NCI-H774 (cell line): ENCODE measurements around the gene RNF31.
A peak's percentile ranks its signal among the peaks of the same experiment; 100 is the strongest.

ENCODE experiments used
- DNase-seq: peaks from one replicate; lab custom pipeline; 2025; lab: John Stamatoyannopoulos, UW

The RNF31 gene

DNA sequence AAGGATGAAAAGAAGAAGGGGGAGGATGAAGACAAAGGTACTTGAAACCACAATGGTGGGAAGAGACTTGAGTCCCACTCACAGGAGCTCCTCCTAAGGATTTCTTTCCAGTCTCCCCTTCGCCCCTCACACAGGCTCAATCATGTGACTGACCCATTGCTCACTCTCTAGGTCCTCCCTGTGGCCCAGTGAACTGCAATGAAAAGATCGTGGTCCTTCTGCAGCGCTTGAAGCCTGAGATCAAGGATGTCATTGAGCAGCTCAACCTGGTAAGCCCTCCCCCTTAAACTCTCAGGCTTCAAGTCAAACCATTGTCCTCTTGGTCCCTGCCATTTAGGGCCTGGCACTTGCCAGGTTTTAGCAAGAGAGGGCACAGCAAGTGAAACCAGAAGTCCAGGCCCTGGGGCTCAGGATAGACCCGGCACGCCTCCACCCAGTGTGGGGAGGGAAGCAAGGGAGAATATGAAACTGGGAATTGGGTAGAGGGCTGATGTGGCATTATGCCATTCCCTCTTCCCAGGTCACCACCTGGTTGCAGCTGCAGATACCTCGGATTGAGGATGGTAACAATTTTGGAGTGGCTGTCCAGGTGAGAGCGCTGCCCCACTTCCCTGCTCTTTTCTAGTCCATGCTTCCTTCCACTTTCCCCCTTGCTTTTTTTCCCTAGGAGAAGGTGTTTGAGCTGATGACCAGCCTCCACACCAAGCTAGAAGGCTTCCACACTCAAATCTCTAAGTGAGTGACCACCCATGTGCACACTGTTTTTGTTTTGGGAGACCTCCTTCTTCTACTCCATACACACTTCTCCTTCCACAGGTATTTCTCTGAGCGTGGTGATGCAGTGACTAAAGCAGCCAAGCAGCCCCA is 9.5 kb upstream of the RNF31 start:
- DNase-seq = no peak

DNA sequence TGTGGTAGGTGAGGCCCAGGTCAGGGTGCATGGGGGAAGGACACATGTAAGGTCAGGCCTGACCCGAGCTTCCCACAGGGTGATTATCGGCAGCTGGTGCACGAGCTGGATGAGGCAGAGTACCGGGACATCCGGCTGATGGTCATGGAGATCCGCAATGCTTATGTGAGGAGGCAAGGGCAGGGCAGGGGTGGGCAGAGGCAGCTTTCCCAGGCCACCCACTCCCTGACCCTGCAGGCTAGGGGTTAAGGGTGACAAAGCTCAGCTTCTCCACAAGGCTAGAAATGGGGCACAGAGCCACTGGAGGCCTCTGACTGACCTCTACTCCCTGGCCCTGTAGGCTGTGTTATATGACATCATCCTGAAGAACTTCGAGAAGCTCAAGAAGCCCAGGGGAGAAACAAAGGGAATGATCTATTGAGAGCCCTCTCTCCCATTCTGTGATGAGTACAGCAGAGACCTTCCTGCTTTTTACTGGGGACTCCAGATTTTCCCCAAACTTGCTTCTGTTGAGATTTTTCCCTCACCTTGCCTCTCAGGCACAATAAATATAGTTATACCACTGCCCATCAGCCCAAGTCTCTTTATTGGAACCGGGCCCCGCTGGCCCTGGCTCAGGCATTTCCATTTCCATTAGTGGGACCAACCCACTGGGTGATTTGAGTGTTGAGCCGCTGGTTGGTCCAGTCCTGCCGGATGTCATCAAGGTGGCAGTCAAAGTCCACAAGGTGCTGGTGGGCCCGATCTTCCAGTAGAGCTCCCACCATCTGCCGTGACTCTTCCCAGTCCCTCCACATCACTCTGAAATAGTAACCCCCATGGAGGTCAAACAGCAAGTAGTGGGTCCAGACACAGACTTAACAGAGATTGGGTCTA is 8.7 kb upstream of the RNF31 start:
- DNase-seq = no peak

DNA sequence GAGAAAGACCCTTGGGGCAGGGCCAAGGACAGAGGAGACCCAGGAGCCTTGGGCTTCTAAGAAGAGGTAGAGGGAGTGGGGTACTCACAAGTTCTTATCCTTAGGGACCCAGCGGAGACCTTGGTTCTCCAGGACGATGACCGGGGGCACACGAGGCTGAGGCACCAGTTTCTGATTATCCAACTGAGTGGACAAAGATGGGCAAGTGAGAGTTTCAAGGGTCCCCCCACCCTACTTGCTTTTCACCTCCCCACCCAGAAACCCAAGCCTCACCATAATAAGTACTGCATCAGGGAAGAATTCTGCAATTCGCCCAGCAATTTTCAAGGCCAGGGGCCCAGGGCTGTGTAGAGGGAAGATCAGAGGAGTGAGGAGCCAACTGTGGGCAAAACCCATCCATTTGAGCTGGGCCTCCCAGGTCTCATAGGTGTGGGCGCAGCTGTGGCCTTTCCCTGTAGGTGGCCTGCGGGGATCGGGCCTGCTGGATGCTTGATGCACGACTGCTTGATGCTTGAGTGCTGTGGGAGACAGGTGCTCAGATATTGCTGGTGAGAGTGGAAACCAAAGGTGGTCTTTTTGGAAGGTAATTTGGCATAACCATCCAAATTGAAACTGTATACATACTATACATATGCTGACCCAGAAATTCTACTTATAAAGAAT is 7.9 kb upstream of the RNF31 start:
- no peak for DNase-seq

DNA sequence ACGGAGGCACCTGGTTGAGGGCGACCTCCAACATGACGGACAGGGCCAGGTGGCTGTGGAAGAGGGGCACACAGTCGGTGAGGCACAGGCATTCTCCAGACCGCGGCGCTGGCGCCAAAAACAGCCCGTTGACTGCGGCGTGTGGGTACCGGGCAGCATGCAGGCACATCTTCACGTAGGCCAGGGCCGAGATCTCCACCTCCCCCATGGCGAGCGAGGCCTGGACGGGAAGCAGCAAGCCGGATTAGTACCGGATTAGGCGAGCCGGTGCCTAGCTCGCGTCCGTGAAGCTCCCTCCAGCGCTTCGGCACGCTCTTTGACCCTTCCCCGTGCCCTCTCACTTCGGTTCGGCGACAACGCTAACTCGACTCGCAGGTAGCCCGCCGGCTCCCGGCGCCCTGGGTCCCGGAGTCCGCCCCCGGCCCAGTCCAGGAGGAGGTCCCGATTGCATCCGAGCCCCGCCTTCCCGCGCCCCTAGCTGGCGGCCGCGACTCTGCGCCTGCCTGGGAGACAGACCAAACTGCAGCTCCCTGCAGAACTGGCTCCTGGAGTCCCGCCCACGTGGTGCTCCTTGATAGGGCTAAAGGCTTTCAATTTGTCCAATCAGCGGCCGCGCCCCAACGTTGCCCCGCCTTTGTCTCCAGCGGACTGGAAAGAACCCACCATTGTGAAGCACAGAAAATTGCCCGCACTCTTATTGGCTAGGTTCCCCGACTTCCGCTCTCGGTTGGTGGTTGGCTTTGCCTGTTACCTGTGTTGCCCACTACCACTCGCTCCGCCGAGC is 6.0 kb upstream of the RNF31 start, which contains the start of gene EMC9:
Gene EMC9, minus strand, starts transcription at position 495 of the 784 bp plus-strand sequence. Its CDS starts 287 bp downstream, at position 208.
- DNase-seq = peak; percentile 99

DNA sequence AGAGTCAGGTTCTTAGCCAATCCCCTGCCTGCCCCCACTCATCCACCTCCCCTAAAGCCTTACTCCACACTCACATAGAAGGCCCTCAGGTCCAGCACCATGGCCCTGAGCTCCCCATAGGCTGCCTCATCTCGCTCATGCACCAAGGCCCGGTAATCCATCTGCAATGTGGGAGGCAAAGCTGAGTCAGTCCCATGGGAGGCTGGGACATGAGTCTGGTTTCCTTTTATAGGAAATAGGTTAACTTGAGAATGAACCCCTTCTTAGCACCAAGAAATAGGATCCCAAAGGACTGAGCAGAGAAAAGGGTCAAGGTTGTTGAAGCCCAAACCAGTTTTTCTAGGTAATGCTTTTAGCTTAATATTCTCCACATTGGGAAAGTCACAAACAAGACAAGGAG is 3.8 kb upstream of the RNF31 start:
- DNase-seq = no peak

DNA sequence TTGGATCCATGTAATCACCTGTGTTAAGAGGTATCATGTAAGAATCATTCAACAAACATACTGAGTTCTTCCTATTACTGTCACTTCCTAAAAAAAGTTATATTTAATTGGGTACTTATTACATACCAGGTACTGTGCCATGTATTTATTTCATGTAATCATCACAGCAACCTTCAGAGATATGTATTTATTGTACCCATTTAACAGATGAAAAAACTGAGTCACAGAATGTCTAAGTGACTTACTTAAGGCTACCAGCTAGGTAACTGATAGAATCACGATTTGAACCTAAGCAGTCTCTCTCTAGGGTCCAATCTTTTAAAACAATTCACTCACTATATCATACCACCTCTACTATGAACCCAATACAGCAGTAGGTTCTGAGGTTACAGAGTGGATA is 2.8 kb upstream of the RNF31 start:
- DNase-seq = no peak

DNA sequence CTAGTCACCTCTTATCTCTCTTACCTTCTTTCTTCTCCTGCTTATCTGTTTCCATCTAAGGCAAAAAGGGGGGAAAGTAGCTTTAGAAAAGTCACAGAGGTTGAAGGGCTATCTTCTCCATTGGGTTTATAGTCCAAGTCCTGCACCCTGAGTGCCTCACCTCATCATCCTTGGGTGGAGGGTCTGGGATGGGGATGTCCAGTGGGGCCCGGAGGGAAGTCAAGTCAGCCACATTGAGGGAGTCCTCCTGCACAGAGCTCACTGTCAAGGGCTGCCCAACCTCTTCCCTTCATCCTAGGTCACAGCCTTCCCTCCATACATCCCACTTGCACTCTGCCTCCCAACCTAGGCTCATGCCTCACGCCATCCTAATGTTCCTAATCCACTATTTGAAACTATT is 2.1 kb upstream of the RNF31 start:
- DNase-seq = no peak

DNA sequence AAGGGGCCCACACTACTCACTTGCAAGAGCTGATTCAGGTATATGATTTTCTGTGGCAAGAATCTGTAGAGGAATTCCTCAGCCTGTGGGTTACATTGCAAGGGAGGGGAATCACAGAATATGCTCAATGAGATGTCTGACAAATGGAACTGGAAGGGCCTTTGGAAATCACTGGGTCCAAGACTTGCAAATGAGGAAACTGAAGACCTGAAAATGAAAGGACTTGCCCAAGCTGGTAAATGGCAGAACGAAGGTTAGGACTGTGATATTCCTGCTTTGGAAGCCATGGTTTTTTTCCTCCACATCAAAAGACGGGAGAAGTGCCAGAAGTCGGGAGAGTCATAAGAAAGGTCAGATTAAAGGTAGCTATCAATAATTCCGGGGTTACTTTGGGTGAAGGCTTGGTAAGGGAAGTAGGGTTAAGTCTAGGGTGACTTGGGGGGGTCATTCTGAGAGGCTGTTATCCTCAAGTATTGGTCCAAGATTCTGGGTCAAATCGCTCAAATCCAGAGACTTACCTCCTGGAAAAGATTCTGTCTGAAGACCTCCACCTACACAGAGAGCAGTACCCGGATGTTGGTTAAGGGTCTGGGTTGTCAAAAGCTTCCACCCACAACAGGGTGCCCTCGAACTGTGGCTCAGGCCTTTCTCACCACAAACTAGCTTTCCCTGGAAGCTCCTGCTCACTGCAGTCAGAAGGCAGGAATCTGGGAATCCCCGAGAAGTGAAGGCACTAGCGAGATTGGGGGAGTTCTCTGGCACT is 1.4 kb upstream of the RNF31 start:
- DNase-seq = no peak

DNA sequence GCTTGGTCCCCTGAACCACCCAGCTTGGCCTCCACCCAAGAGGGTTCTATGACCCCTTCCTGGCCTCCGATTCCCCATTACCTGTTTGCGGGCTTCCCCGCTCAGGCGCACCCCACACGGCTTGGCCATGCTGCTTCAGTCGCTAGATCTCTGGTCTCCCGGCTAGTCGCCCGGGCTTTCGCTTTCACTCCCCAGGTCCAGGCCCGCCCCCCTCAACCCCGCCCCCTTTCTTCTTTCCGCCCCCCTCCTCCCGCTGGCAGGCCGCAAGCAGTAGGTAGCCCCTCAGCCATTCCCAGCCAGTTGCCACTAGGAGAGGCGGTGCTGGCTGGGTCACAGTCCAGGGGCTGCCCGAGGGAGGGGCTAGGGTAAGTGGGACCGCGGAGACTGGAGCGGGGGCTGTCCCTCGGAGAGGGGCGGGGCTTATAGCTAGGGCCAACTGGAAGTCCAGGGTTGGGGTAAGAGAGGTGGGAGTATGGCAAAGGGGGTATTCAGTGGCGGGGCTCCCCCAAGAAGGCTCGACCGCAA is 783 bp upstream of the RNF31 start, which contains the start of gene PSME2:
Gene PSME2, minus strand, starts transcription at position 158 of the 525 bp plus-strand sequence. Its CDS starts 29 bp downstream, at position 129.
- DNase-seq = peak; percentile 96

DNA sequence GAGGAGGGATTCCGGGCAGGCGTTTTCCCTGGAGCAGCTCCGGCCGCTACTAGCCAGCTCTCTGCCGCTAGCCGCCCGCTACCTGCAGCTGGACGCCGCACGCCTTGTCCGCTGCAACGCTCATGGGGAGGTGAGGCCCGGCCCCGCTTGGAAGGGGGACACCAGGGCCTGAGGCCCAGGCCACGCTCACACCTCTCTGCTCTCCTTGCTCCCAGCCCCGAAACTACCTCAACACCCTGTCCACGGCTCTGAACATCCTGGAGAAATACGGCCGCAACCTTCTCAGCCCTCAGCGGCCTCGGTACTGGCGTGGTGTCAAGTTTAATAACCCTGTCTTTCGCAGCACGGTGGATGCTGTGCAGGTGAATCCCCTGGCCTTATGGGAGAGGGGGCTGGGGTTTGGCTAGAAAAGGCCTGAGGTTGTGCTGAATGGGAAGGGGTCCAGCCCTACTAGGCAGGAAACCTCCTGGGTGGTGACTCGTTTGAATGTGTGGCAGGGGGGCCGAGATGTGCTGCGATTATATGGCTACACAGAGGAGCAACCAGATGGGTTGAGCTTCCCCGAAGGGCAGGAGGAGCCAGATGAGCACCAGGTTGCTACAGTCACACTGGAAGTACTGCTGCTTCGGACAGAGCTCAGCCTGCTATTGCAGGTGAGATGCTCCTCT is 597 bp downstream of the RNF31 start:
- DNase-seq = no peak

DNA sequence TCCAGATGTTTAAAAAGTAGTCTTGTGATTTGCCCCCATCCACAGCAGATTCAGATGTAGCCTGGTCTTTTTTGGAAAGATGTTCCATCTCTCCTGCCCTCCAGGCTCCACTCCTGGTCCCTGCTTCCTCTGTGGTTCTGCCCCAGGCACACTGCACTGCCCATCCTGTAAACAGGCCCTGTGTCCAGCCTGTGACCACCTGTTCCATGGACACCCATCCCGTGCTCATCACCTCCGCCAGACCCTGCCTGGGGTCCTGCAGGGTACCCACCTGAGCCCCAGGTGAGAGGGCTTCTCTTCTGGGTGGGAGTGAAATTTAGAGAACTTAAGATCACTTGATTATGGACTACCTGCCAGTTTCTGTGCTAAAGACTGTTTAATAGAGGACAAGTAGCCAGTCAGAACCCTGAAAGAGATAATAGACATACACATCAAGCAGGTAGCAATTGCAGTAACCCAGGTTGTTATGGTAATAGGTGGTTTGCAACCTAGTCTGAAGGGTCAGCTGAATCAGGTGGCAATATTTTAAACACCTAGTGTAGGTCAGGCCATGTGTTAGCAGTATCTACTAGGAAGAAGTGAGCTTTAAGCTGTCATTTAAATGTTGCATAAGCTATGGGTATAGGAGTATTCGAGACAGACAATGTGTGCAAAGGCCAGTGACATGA is 2.1 kb downstream of the RNF31 start:
- no peak for DNase-seq

DNA sequence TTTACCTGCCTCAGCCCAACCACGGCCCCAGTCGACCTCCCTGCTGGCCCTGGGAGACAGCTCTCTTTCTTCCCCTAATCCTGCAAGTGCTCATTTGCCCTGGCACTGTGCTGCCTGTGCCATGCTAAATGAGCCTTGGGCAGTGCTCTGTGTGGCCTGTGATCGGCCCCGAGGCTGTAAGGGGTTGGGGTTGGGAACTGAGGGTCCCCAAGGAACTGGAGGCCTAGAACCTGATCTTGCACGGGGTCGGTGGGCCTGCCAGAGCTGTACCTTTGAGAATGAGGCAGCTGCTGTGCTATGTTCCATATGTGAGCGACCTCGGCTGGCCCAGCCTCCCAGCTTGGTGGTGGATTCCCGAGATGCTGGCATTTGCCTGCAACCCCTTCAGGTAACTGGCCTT is 2.8 kb downstream of the RNF31 start:
- DNase-seq = no peak

DNA sequence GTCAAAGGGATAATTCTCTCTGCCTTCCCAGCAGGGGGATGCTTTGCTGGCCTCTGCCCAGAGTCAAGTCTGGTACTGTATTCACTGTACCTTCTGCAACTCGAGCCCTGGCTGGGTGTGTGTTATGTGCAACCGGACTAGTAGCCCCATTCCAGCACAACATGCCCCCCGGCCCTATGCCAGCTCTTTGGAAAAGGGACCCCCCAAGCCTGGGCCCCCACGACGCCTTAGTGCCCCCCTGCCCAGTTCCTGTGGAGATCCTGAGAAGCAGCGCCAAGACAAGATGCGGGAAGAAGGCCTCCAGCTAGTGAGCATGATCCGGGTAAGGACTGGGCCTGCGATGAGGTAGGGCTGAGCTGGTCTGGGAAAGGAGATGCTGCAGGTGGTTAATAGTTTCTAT is 3.3 kb downstream of the RNF31 start:
- no peak for DNase-seq

DNA sequence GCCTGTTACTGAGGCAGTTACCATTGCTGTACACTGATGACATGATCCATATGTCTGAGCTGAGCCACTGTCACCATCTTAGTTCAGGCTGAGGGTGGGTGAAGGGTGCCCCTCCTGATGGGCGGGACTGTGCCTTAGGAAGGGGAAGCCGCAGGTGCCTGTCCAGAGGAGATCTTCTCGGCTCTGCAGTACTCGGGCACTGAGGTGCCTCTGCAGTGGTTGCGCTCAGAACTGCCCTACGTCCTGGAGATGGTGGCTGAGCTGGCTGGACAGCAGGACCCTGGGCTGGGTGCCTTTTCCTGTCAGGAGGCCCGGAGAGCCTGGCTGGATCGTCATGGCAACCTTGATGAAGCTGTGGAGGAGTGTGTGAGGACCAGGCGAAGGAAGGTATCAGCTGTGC is 3.7 kb downstream of the RNF31 start:
- DNase-seq = no peak

DNA sequence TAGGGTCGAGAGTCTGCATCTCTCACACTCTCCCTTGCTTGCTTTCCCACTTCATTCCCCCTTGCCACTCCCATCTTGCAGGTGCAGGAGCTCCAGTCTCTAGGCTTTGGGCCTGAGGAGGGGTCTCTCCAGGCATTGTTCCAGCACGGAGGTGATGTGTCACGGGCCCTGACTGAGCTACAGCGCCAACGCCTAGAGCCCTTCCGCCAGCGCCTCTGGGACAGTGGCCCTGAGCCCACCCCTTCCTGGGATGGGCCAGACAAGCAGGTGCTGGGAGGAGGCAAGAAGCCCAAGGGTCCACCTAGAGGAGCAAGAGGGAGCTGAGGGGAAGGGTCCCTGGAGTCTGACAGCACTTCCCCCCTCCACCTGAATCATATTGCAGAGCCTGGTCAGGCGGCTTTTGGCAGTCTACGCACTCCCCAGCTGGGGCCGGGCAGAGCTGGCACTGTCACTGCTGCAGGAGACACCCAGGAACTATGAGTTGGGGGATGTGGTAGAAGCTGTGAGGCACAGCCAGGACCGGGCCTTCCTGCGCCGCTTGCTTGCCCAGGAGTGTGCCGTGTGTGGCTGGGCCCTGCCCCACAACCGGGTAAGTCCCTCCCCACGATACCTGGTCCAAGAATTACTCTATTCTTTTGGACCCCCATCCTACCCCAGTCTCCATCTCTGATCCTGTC is 4.2 kb downstream of the RNF31 start:
- DNase-seq = no peak

DNA sequence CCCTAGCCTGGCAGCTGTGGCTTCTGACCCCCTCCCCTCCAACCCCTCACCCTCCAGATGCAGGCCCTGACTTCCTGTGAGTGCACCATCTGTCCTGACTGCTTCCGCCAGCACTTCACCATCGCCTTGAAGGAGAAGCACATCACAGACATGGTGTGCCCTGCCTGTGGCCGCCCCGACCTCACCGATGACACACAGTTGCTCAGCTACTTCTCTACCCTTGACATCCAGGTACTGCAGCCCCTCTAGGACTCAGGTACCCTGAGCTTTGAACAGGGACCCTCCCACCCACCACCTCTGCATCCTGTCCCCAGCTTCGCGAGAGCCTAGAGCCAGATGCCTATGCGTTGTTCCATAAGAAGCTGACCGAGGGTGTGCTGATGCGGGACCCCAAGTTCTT is 7.8 kb downstream of the RNF31 start:
- DNase-seq = no peak

DNA sequence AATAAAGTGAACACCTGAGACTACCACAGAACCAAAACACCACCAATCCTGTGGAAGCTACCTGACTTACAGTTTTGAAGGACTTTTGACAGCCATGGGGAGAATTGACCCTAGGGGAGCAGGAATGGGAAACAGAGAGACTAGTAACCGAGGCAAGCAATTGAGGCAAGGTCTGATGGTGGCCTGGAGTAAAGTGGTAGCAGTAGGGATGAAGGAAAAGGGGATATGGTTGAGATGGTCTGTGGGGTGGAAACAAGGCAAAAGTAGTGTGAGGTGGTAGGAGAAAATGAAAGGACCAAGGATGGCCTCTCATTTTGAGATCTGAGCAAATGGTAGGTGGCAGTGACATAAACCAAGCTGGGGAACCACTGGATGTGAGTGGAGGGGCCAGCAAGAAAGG is 9.5 kb downstream of the RNF31 start:
- DNase-seq = no peak

DNA sequence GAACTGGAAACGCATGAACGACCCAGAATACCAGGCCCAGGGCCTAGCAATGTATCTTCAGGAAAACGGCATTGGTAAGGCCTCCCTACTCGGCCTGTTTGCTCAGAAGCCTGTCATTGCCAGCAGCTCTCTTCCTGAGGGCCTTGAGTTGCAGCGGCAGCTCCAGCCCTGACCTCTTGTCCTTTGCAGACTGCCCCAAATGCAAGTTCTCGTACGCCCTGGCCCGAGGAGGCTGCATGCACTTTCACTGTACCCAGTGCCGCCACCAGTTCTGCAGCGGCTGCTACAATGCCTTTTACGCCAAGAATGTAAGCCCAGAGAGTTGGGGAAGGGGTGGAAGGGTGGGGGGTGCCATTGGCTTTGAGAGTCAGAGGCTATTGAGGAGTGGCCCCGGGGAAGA is 10.0 kb downstream of the RNF31 start:
- DNase-seq = no peak
